Keratinocyte (primary cell): Measurements from ENCODE around the gene GAMT.

ENCODE experiments used
- EZH2 ChIP-seq: IDR thresholded peaks from one replicate; pipeline ENCODE4 v1.6.1; 2012; ENCODE audit warnings: inconsistent platforms, mild to moderate bottlenecking, low read length, moderate library complexity
- TF ChIP-seq, protein P1 (sequence below), 3 experiments: IDR thresholded peaks in 1 of 3; conservative IDR thresholded peaks in 1 of 3; optimal IDR thresholded peaks in 1 of 3; 2 replicates in 2 of 3; 3 replicates in 1 of 3; pipeline versions ENCODE3 to v1.5.1; 2011; ENCODE audit warnings: low read length in 3 of 3, mild to moderate bottlenecking in 3 of 3, moderate library complexity in 2 of 3, control low read depth in 1 of 3, inconsistent platforms in 1 of 3; ENCODE audit not compliant: insufficient read depth in 2 of 3; ENCODE audit errors: extremely low read depth in 1 of 3

GRCh38 chr19:1440418-1440801 lies 39.1 kb upstream of the GAMT start:
- TF ChIP-seq, protein P1, sequence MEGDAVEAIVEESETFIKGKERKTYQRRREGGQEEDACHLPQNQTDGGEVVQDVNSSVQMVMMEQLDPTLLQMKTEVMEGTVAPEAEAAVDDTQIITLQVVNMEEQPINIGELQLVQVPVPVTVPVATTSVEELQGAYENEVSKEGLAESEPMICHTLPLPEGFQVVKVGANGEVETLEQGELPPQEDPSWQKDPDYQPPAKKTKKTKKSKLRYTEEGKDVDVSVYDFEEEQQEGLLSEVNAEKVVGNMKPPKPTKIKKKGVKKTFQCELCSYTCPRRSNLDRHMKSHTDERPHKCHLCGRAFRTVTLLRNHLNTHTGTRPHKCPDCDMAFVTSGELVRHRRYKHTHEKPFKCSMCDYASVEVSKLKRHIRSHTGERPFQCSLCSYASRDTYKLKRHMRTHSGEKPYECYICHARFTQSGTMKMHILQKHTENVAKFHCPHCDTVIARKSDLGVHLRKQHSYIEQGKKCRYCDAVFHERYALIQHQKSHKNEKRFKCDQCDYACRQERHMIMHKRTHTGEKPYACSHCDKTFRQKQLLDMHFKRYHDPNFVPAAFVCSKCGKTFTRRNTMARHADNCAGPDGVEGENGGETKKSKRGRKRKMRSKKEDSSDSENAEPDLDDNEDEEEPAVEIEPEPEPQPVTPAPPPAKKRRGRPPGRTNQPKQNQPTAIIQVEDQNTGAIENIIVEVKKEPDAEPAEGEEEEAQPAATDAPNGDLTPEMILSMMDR (optimal IDR thresholded peaks at IDR 0.05 in 1 of 3, IDR thresholded peaks at IDR 0.05 in 1 of 3, conservative IDR thresholded peaks at IDR 0.05 in 1 of 3; ENCODE audit: extremely low read depth in 1 of 3, insufficient read depth in 2 of 3, low read length in 3 of 3) = no peak
- TF ChIP-seq EZH2 = no peak
